Measurements from ENCODE around the gene LRP1. TPM values are rescaled to one million over a fixed set of nuclear protein-coding genes. Genes with fewer than 3 reads are reported as not detected.

LRP1 gene
- total and polyA plus RNA-seq, 2 experiments from 2014 or later = 28.5 to 77.5 TPM

GRCh38 chr12:57150400-57151000, 22.2 kb downstream of the LRP1 start:
- Histone ChIP-seq H3K27me3 (no peaks in the 10 kb centered on the region), H3K4me3 (no peak overlapping the region), H3K36me3 (peaks cover 15% of the 10 kb centered on the region), H3K27ac (no peak overlapping the region), H3K9me3 (ENCODE audit: low read depth) (no peaks in the 10 kb centered on the region), H3K4me1 (ENCODE audit: low read depth) (peaks cover 6% of the 10 kb centered on the region)
- no peak for DNase-seq (ENCODE audit: low read depth in 1 of 2, low spot score in 1 of 2)
- TF ChIP-seq, protein P1, sequence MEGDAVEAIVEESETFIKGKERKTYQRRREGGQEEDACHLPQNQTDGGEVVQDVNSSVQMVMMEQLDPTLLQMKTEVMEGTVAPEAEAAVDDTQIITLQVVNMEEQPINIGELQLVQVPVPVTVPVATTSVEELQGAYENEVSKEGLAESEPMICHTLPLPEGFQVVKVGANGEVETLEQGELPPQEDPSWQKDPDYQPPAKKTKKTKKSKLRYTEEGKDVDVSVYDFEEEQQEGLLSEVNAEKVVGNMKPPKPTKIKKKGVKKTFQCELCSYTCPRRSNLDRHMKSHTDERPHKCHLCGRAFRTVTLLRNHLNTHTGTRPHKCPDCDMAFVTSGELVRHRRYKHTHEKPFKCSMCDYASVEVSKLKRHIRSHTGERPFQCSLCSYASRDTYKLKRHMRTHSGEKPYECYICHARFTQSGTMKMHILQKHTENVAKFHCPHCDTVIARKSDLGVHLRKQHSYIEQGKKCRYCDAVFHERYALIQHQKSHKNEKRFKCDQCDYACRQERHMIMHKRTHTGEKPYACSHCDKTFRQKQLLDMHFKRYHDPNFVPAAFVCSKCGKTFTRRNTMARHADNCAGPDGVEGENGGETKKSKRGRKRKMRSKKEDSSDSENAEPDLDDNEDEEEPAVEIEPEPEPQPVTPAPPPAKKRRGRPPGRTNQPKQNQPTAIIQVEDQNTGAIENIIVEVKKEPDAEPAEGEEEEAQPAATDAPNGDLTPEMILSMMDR (IDR thresholded peaks at IDR 0.05; ENCODE audit: low read depth, low read length) = no peak

- Histone ChIP-seq H3K27me3 (no peaks in the 10 kb centered on the region), H3K4me3 (no peak overlapping the region), H3K4me1 (ENCODE audit: low read depth) (peaks cover 3% of the 10 kb centered on the region), H3K27ac (no peak overlapping the region), H3K36me3 (peaks cover 11% of the 10 kb centered on the region), H3K9me3 (ENCODE audit: low read depth) (no peaks in the 10 kb centered on the region)
- TF ChIP-seq, protein P1 (IDR thresholded peaks at IDR 0.05; ENCODE audit: low read depth, low read length) = no peak
- peak in 1 of 2 donors; percentile 86 for DNase-seq (ENCODE audit: low read depth in 1 of 2, low spot score in 1 of 2)
These were observed 23.7 kb downstream of the LRP1 start for GRCh38 chr12:57151741-57152630.

DNA sequence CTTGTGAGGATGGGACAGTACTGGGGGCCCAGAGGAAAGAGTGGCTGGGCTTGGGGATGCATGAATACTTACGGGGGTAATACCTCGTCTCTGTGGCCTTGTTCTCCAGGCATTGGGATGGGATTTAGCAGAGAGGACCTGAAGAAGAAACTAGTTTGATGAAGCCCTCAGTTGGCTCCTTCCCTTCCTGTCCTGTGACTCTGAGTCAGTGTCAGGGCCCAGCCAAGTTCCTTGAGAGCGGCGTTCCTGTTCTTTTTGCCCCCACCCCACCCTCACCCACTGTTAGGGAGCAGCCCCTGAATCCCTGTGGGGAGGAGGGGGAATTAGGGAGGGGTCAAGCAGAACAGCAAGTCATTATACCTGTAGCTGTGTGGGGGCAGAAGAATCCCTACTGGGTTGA, 24.4 kb downstream of the LRP1 start:
- H3K4me1 ChIP-seq (ENCODE audit: low read depth) = no peaks in the 10 kb centered on the region
- H3K27ac ChIP-seq = no peak overlapping the region
- H3K36me3 ChIP-seq = peaks cover 18% of the 10 kb centered on the region
- TF ChIP-seq, protein P1 (IDR thresholded peaks at IDR 0.05; ENCODE audit: low read depth, low read length) = no peak
- H3K9me3 ChIP-seq (ENCODE audit: low read depth) = no peaks in the 10 kb centered on the region
- DNase-seq (ENCODE audit: low read depth in 1 of 2, low spot score in 1 of 2) = peak in 1 of 2 donors; percentile 66
- no peaks in the 10 kb centered on the region for H3K27me3 ChIP-seq
- H3K4me3 ChIP-seq = no peak overlapping the region

DNA sequence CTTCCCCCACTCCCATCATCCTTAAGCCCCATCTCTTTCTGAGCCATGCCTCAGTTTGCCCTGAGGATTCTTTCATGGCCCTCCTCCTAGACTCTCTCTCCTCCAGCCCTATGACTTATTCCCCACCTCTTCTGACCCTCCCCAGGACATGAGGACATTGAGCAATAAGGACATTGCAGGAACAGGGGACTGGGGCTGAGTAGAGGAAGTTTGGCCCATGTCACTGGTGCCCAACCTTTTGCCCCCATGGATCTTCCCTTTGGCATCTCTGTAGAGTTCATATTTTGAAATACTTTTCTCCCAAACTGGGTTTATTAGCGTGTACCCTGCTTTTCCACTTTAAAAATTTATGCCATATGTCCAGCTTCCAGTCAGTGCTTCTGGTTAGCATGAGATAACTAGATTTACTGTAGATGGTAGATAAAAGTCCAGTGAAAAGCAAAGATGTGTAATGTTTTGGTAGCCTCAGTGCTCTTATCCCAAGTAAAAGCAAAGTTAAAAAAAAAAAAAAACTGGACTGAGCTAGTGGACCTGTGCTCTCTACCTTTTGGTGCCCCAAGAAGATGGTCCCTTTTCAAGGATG, 25.2 kb downstream of the LRP1 start:
- no peaks in the 10 kb centered on the region for H3K9me3 ChIP-seq (ENCODE audit: low read depth)
- H3K27me3 ChIP-seq = no peaks in the 10 kb centered on the region
- no peak overlapping the region for H3K27ac ChIP-seq
- H3K4me1 ChIP-seq (ENCODE audit: low read depth) = no peaks in the 10 kb centered on the region
- TF ChIP-seq, protein P1 (IDR thresholded peaks at IDR 0.05; ENCODE audit: low read depth, low read length) = no peak
- no peak for DNase-seq (ENCODE audit: low read depth in 1 of 2, low spot score in 1 of 2)
- no peak overlapping the region for H3K4me3 ChIP-seq
- H3K36me3 ChIP-seq = peaks cover 22% of the 10 kb centered on the region

DNA sequence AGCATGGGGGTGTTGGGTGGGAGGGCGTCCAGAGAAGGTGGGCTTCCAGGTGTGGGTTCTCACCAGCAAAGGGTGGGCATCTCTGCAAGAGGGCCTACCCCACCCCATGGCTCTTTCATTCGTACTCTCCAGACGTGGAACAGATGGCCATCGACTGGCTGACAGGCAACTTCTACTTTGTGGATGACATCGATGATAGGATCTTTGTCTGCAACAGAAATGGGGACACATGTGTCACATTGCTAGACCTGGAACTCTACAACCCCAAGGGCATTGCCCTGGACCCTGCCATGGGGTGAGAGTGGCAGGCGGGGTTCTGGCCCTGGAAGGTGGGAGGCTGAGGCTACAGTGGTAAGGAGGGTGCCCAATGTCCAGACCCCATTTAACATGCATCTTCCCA, 25.8 kb downstream of the LRP1 start:
- Histone ChIP-seq H3K4me1 (ENCODE audit: low read depth) (no peaks in the 10 kb centered on the region), H3K9me3 (ENCODE audit: low read depth) (no peaks in the 10 kb centered on the region), H3K36me3 (peaks cover 25% of the 10 kb centered on the region), H3K27ac (no peak overlapping the region), H3K4me3 (no peak overlapping the region), H3K27me3 (no peaks in the 10 kb centered on the region)
- TF ChIP-seq, protein P1 (IDR thresholded peaks at IDR 0.05; ENCODE audit: low read depth, low read length) = no peak
- DNase-seq (ENCODE audit: low read depth in 1 of 2, low spot score in 1 of 2) = no peak

All from cardiac muscle cell (in vitro differentiated cells and primary cell).